Kidney glomerular epithelial cell (primary cell): ENCODE measurements around the gene EXD1.
"Not testable (repeated sequence)": the region's sequence is repeated elsewhere in the genome, so short reads cannot be mapped to it uniquely, and the experiment has no call there.

Experiments
- DNase-seq: peaks from one replicate; lab custom pipeline; 2025; lab: John Stamatoyannopoulos, UW

Gene EXD1

GRCh38 chr15:41230650-41231421 lies at the start of gene EXD1, which contains the start of gene CHP1:
TSS of gene EXD1 (minus strand) at chr15:41230757. CDS start at chr15:41226575, 4,182 bp downstream.
TSS of gene CHP1 (plus strand) at chr15:41231268. CDS start at chr15:41231383, 115 bp downstream.
- peak; percentile 91 for DNase-seq

GRCh38 chr15:41279535-41280283 lies 49.2 kb upstream of the EXD1 start:
- DNase-seq: no peak

- DNase-seq: no peak
These were observed 47.8 kb upstream of the EXD1 start for GRCh38 chr15:41278319-41278718.

- DNase-seq: no peak
These were observed 46.3 kb upstream of the EXD1 start for GRCh38 chr15:41276831-41277230.

GRCh38 chr15:41269887-41270286 lies 39.3 kb upstream of the EXD1 start:
- no peak for DNase-seq

- no peak for DNase-seq
These were observed 33.4 kb upstream of the EXD1 start for GRCh38 chr15:41263891-41264351.

- DNase-seq: no peak
These were observed 32.0 kb upstream of the EXD1 start for GRCh38 chr15:41262571-41262970.

GRCh38 chr15:41260924-41261323 lies 30.4 kb upstream of the EXD1 start:
- DNase-seq: not testable (repeated sequence)

GRCh38 chr15:41259546-41260189 lies 29.1 kb upstream of the EXD1 start:
- no peak for DNase-seq

GRCh38 chr15:41258750-41259471 lies 28.4 kb upstream of the EXD1 start:
- peak; percentile 6 for DNase-seq

- no peak for DNase-seq
These were observed 26.1 kb upstream of the EXD1 start for GRCh38 chr15:41256577-41257038.

- DNase-seq: no peak
These were observed 25.5 kb upstream of the EXD1 start for GRCh38 chr15:41256103-41256502.

- no peak for DNase-seq
These were observed 24.0 kb upstream of the EXD1 start for GRCh38 chr15:41254560-41254959.

- DNase-seq: no peak
These were observed 20.9 kb upstream of the EXD1 start for GRCh38 chr15:41251411-41251810.

- DNase-seq: not testable (repeated sequence)
These were observed 20.2 kb upstream of the EXD1 start for GRCh38 chr15:41250745-41251144.

- DNase-seq: no peak
These were observed 10.8 kb upstream of the EXD1 start for GRCh38 chr15:41241221-41241964.

GRCh38 chr15:41238100-41238499 lies 7.5 kb upstream of the EXD1 start:
- DNase-seq: no peak

- no peak for DNase-seq
These were observed 5.4 kb upstream of the EXD1 start for GRCh38 chr15:41235929-41236328.

GRCh38 chr15:41235228-41235627 lies 4.7 kb upstream of the EXD1 start:
- not testable (repeated sequence) for DNase-seq

- no peak for DNase-seq
These were observed 2.8 kb upstream of the EXD1 start for GRCh38 chr15:41233367-41233771.
